Fibroblast of lung (primary cell): ENCODE results near the gene CRMP1. TPM values are rescaled to one million over a fixed set of nuclear protein-coding genes. Genes with fewer than 3 reads are reported as not detected.

Source experiments
- DNase-seq, 2 donors: peaks; one replicate each; pipeline versions ENCODE4 v3.0.0 to v3.0.0-alpha.2; 2010; ENCODE audit warnings: low read depth in 2 of 2
- H2AFZ ChIP-seq: 2 replicates; pipeline ENCODE4 v1.5.1; 2012; ENCODE audit warnings: low read length, control low read depth, inconsistent platforms
- H3K27ac ChIP-seq: 2 replicates; pipeline ENCODE4 v1.5.1; 2011; ENCODE audit warnings: low read length, control low read depth; ENCODE audit not compliant: insufficient read depth
- H3K27me3 ChIP-seq: 2 replicates; pipeline ENCODE4 v1.5.1; 2011; ENCODE audit warnings: mild to moderate bottlenecking, low read length; ENCODE audit not compliant: control insufficient read depth, insufficient read depth
- H3K36me3 ChIP-seq: 2 replicates; pipeline ENCODE4 v1.5.1; 2011; ENCODE audit warnings: low read length; ENCODE audit not compliant: control insufficient read depth, insufficient read depth
- H3K4me1 ChIP-seq: 2 replicates; pipeline ENCODE4 v1.5.1; 2011; ENCODE audit warnings: low read length; ENCODE audit not compliant: control insufficient read depth, insufficient read depth; ENCODE audit errors: extremely low read depth
- H3K4me2 ChIP-seq: 2 replicates; pipeline ENCODE4 v1.5.1; 2011; ENCODE audit warnings: low read length, control low read depth; ENCODE audit not compliant: insufficient read depth; ENCODE audit errors: extremely low read depth
- H3K4me3 ChIP-seq, 4 experiments: fragments of 200-600 bp in 1 of 4; sonication (generic) in 1 of 4; replicated peaks in 1 of 4; 2 replicates each; pipeline ENCODE4 v1.5.1; 2011 to 2016; ENCODE audit warnings: low read length in 4 of 4, low read depth in 3 of 4, mild to moderate bottlenecking in 3 of 4, control low read depth in 2 of 4, inconsistent platforms in 1 of 4, mixed read lengths in 1 of 4; ENCODE audit not compliant: insufficient read depth in 1 of 4; ENCODE audit errors: control extremely low read depth in 1 of 4
- H3K79me2 ChIP-seq: 2 replicates; pipeline ENCODE4 v1.5.1; 2012; ENCODE audit warnings: mild to moderate bottlenecking, low read length, inconsistent platforms; ENCODE audit not compliant: control insufficient read depth, insufficient read depth
- H3K9ac ChIP-seq: 2 replicates; pipeline ENCODE4 v1.5.1; 2011; ENCODE audit warnings: mild to moderate bottlenecking, low read length, control low read depth; ENCODE audit not compliant: insufficient read depth
- H3K9me3 ChIP-seq: 2 replicates; pipeline ENCODE4 v1.5.1; 2012; ENCODE audit warnings: low read depth, low read length; ENCODE audit not compliant: control insufficient read depth, insufficient read depth
- H4K20me1 ChIP-seq: 2 replicates; pipeline ENCODE4 v1.5.1; 2011; ENCODE audit warnings: low read length; ENCODE audit not compliant: control insufficient read depth, insufficient read depth; ENCODE audit errors: extremely low read depth
- EZH2 ChIP-seq: IDR thresholded peaks from 2 replicates; pipeline ENCODE4 v1.5.1; 2012; ENCODE audit warnings: low read length, control low read depth, mild to moderate bottlenecking; ENCODE audit errors: missing control alignments
- polyA plus RNA-seq, 2 donors: library from polyadenylated mRNA; depleted of rRNA in 1 of 2; stranded (reverse) in 1 of 2; unstranded in 1 of 2; fragments of >200 nt; gene quantifications; 2 replicates each; pipeline ENCODE4 v1.2.1, GENCODE V29; 2011 to 2012; ENCODE audit warnings: missing spikeins in 1 of 2
- total RNA-seq: library from RNA; depleted of rRNA; stranded (reverse); fragments of >200 nt; gene quantifications from 2 replicates; pipeline ENCODE4 v1.2.1, GENCODE V29; 2014
- TF ChIP-seq, protein P1 (sequence below), 2 donors: IDR thresholded peaks in 1 of 2; conservative IDR thresholded peaks in 1 of 2; 1 replicate in 1 of 2; 2 replicates in 1 of 2; pipeline ENCODE4 v1.5.1; 2011 to 2012; ENCODE audit warnings: low read length in 2 of 2, control low read depth in 1 of 2, inconsistent platforms in 1 of 2, low read depth in 1 of 2, mild to moderate bottlenecking in 1 of 2

Gene CRMP1
- total and polyA plus RNA-seq, 2 donors (not counting 1 experiment from before 2014, with no cell fraction given) = 0.33 to 2.7 TPM

GRCh38 chr4:5928844-5929420 lies 36.0 kb upstream of the CRMP1 start:
- H3K4me3 ChIP-seq = no peak overlapping the region
- no peaks in the 10 kb centered on the region for H4K20me1 ChIP-seq
- no peaks in the 10 kb centered on the region for H3K79me2 ChIP-seq
- DNase-seq = no peak
- no peaks in the 10 kb centered on the region for H3K4me1 ChIP-seq
- H3K36me3 ChIP-seq = no peaks in the 10 kb centered on the region
- no peak overlapping the region for H2AFZ ChIP-seq
- H3K9me3 ChIP-seq = no peaks in the 10 kb centered on the region
- H3K9ac ChIP-seq = no peak overlapping the region
- no peaks in the 10 kb centered on the region for H3K27me3 ChIP-seq
- H3K4me2 ChIP-seq = no peak overlapping the region
- TF ChIP-seq EZH2 = no peak
- TF ChIP-seq, protein P1, sequence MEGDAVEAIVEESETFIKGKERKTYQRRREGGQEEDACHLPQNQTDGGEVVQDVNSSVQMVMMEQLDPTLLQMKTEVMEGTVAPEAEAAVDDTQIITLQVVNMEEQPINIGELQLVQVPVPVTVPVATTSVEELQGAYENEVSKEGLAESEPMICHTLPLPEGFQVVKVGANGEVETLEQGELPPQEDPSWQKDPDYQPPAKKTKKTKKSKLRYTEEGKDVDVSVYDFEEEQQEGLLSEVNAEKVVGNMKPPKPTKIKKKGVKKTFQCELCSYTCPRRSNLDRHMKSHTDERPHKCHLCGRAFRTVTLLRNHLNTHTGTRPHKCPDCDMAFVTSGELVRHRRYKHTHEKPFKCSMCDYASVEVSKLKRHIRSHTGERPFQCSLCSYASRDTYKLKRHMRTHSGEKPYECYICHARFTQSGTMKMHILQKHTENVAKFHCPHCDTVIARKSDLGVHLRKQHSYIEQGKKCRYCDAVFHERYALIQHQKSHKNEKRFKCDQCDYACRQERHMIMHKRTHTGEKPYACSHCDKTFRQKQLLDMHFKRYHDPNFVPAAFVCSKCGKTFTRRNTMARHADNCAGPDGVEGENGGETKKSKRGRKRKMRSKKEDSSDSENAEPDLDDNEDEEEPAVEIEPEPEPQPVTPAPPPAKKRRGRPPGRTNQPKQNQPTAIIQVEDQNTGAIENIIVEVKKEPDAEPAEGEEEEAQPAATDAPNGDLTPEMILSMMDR (conservative IDR thresholded peaks at IDR 0.05 in 1 of 2, IDR thresholded peaks at IDR 0.05 in 1 of 2; ENCODE audit: low read depth in 1 of 2, low read length in 2 of 2) = no peak
- no peak overlapping the region for H3K27ac ChIP-seq

GRCh38 chr4:5928274-5928673 lies 35.4 kb upstream of the CRMP1 start:
- no peak overlapping the region for H2AFZ ChIP-seq
- no peak overlapping the region for H3K9ac ChIP-seq
- no peaks in the 10 kb centered on the region for H3K4me1 ChIP-seq
- no peaks in the 10 kb centered on the region for H3K36me3 ChIP-seq
- no peak for DNase-seq
- H3K4me3 ChIP-seq = no peak overlapping the region
- no peak overlapping the region for H3K4me2 ChIP-seq
- no peaks in the 10 kb centered on the region for H3K9me3 ChIP-seq
- no peaks in the 10 kb centered on the region for H3K79me2 ChIP-seq
- no peak overlapping the region for H3K27ac ChIP-seq
- no peak for TF ChIP-seq EZH2
- TF ChIP-seq, protein P1 (conservative IDR thresholded peaks at IDR 0.05 in 1 of 2, IDR thresholded peaks at IDR 0.05 in 1 of 2; ENCODE audit: low read depth in 1 of 2, low read length in 2 of 2) = no peak
- no peaks in the 10 kb centered on the region for H3K27me3 ChIP-seq
- H4K20me1 ChIP-seq = no peaks in the 10 kb centered on the region

DNA sequence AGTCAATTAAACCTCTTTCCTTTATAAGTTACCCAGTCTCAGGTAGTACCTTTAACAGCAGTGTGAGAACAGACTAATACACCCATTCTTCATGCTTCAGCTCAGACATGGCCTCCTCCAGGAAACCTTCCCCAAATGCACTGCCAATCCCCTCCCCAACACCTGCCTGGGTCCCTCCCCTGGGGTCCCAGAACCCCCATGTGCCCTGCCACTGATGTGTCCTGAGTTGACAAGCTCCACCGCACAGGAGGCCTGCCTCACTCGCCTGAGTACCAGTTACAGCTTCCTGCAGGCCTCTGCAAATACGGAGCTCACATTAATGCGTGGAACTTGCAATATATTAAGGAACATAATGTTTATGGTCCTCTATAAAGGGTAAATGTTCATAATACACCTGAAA lies 34.9 kb upstream of the CRMP1 start:
- H3K27ac ChIP-seq = no peak overlapping the region
- H3K4me2 ChIP-seq = no peak overlapping the region
- H3K4me1 ChIP-seq = no peaks in the 10 kb centered on the region
- H2AFZ ChIP-seq = no peak overlapping the region
- no peak overlapping the region for H3K9ac ChIP-seq
- no peaks in the 10 kb centered on the region for H3K36me3 ChIP-seq
- TF ChIP-seq, protein P1 (conservative IDR thresholded peaks at IDR 0.05 in 1 of 2, IDR thresholded peaks at IDR 0.05 in 1 of 2; ENCODE audit: low read depth in 1 of 2, low read length in 2 of 2) = no peak
- no peak for TF ChIP-seq EZH2
- no peaks in the 10 kb centered on the region for H3K9me3 ChIP-seq
- no peaks in the 10 kb centered on the region for H4K20me1 ChIP-seq
- no peak for DNase-seq
- no peak overlapping the region for H3K4me3 ChIP-seq
- no peaks in the 10 kb centered on the region for H3K27me3 ChIP-seq
- no peaks in the 10 kb centered on the region for H3K79me2 ChIP-seq
